Stimulated activated naive CD8-positive, alpha-beta T cell treated with anti-CD3 and anti-CD28 coated beads, Interleukin-15, Interleukin-2, amounts not matched to agents 100 ng/mL and 50 ng/mL, for 24 hours (primary cell): ENCODE measurements around the gene ZNF425.
"Not testable (repeated sequence)": the region's sequence is repeated elsewhere in the genome, so short reads cannot be mapped to it uniquely, and the experiment has no call there.

Experiments used
- H3K27ac Mint-ChIP-seq: one replicate; pipeline ENCODE4 v1.8.0; 2021; ENCODE audit warnings: mild to moderate bottlenecking, mixed read lengths
- H3K27me3 Mint-ChIP-seq: one replicate; pipeline ENCODE4 v1.8.0; 2021; ENCODE audit warnings: mixed read lengths
- H3K36me3 Mint-ChIP-seq: one replicate; pipeline ENCODE4 v1.8.0; 2021; ENCODE audit warnings: low read depth, mixed read lengths
- H3K4me1 Mint-ChIP-seq: one replicate; pipeline ENCODE4 v1.8.0; 2021; ENCODE audit warnings: low read depth, mixed read lengths
- H3K4me3 Mint-ChIP-seq: one replicate; pipeline ENCODE4 v1.8.0; 2021; ENCODE audit warnings: mild to moderate bottlenecking, mixed read lengths
- H3K9me3 Mint-ChIP-seq: one replicate; pipeline ENCODE4 v1.8.0; 2021; ENCODE audit warnings: mixed read lengths

Gene ZNF425

GRCh38 chr7:149102666-149103065 is 23.5 kb downstream of the ZNF425 start:
- no peaks in the 10 kb centered on the region for H3K9me3 Mint-ChIP-seq
- H3K4me1 Mint-ChIP-seq, result no peaks in the 10 kb centered on the region
- no peaks in the 10 kb centered on the region for H3K36me3 Mint-ChIP-seq
- H3K27me3 Mint-ChIP-seq, result no peaks in the 10 kb centered on the region
- H3K4me3 Mint-ChIP-seq, result no peak overlapping the region
- H3K27ac Mint-ChIP-seq, result no peak overlapping the region

GRCh38 chr7:149100821-149101220 is 25.3 kb downstream of the ZNF425 start:
- H3K9me3 Mint-ChIP-seq, result no peaks in the 10 kb centered on the region
- no peak overlapping the region for H3K4me3 Mint-ChIP-seq
- no peaks in the 10 kb centered on the region for H3K4me1 Mint-ChIP-seq
- H3K36me3 Mint-ChIP-seq, result no peaks in the 10 kb centered on the region
- H3K27ac Mint-ChIP-seq, result peak overlapping the region; percentile 10
- no peaks in the 10 kb centered on the region for H3K27me3 Mint-ChIP-seq

- H3K4me3 Mint-ChIP-seq, result no peak overlapping the region
- H3K9me3 Mint-ChIP-seq, result no peaks in the 10 kb centered on the region
- no peaks in the 10 kb centered on the region for H3K4me1 Mint-ChIP-seq
- no peaks in the 10 kb centered on the region for H3K36me3 Mint-ChIP-seq
- H3K27ac Mint-ChIP-seq, result no peak overlapping the region
- no peaks in the 10 kb centered on the region for H3K27me3 Mint-ChIP-seq
Observed at GRCh38 chr7:149099058-149099457, 27.1 kb downstream of the ZNF425 start.

- Mint-ChIP-seq H3K27ac (no peak overlapping the region), H3K27me3 (no peaks in the 10 kb centered on the region), H3K4me3 (no peak overlapping the region), H3K9me3 (no peaks in the 10 kb centered on the region), H3K4me1 (no peaks in the 10 kb centered on the region), H3K36me3 (no peaks in the 10 kb centered on the region)
Observed at GRCh38 chr7:149097088-149097487, 29.0 kb downstream of the ZNF425 start.

- Mint-ChIP-seq H3K27me3 (no peaks in the 10 kb centered on the region), H3K4me1 (peaks cover 19% of the 10 kb centered on the region), H3K27ac (no peak overlapping the region), H3K9me3 (no peaks in the 10 kb centered on the region), H3K4me3 (no peak overlapping the region), H3K36me3 (peaks cover 4% of the 10 kb centered on the region)
Observed at GRCh38 chr7:149093228-149093627, 32.9 kb downstream of the ZNF425 start.

GRCh38 chr7:149092244-149092643 is 33.9 kb downstream of the ZNF425 start:
- Mint-ChIP-seq H3K4me1 (peaks cover 23% of the 10 kb centered on the region), H3K4me3 (peak overlapping the region; percentile 10)
- not testable (repeated sequence) for H3K9me3 Mint-ChIP-seq, H3K27me3 Mint-ChIP-seq, H3K27ac Mint-ChIP-seq, H3K36me3 Mint-ChIP-seq

GRCh38 chr7:149090397-149091195 is 35.5 kb downstream of the ZNF425 start, which contains the start of gene ZNF786:
ZNF786 (minus strand) TSS chr7:149090718; CDS start chr7:149090640, 78 bp downstream.
- H3K27ac Mint-ChIP-seq, result peak within 1 kb of the TSS; percentile 100

GRCh38 chr7:149087376-149087775 is 38.7 kb downstream of the ZNF425 start:
- H3K4me1 Mint-ChIP-seq, result peaks cover 27% of the 10 kb centered on the region
- peaks cover 8% of the 10 kb centered on the region for H3K9me3 Mint-ChIP-seq
- H3K27ac Mint-ChIP-seq, result no peak overlapping the region
- peaks cover 37% of the 10 kb centered on the region for H3K36me3 Mint-ChIP-seq
- H3K4me3 Mint-ChIP-seq, result no peak overlapping the region
- no peaks in the 10 kb centered on the region for H3K27me3 Mint-ChIP-seq

More at GRCh38 chr7:149090397-149091195, 35.5 kb downstream of the ZNF425 start, which contains the start of gene ZNF786:
- H3K4me1 Mint-ChIP-seq, result peaks cover 27% of the 10 kb centered on the region
- H3K9me3 Mint-ChIP-seq, result peaks cover 2% of the 10 kb centered on the region
- peaks cover 21% of the 10 kb centered on the region for H3K36me3 Mint-ChIP-seq
- H3K27me3 Mint-ChIP-seq, result no peaks in the 10 kb centered on the region
- peak within 1 kb of the TSS; percentile 95 for H3K4me3 Mint-ChIP-seq

- Mint-ChIP-seq H3K27me3 (no peaks in the 10 kb centered on the region), H3K9me3 (peaks cover 8% of the 10 kb centered on the region), H3K36me3 (peaks cover 42% of the 10 kb centered on the region), H3K4me1 (peaks cover 28% of the 10 kb centered on the region), H3K4me3 (no peak overlapping the region), H3K27ac (no peak overlapping the region)
Observed at GRCh38 chr7:149085866-149086265, 40.3 kb downstream of the ZNF425 start.

- H3K4me1 Mint-ChIP-seq, result peaks cover 19% of the 10 kb centered on the region
- H3K27me3 Mint-ChIP-seq, result no peaks in the 10 kb centered on the region
- H3K36me3 Mint-ChIP-seq, result peaks cover 47% of the 10 kb centered on the region
- H3K27ac Mint-ChIP-seq, result no peak overlapping the region
- H3K4me3 Mint-ChIP-seq, result no peak overlapping the region
- H3K9me3 Mint-ChIP-seq, result peaks cover 8% of the 10 kb centered on the region
Observed at GRCh38 chr7:149084407-149084806, 41.7 kb downstream of the ZNF425 start.

- no peak overlapping the region for H3K4me3 Mint-ChIP-seq
- H3K9me3 Mint-ChIP-seq, result peaks cover 8% of the 10 kb centered on the region
- peaks cover 50% of the 10 kb centered on the region for H3K36me3 Mint-ChIP-seq
- no peak overlapping the region for H3K27ac Mint-ChIP-seq
- peaks cover 11% of the 10 kb centered on the region for H3K4me1 Mint-ChIP-seq
- H3K27me3 Mint-ChIP-seq, result no peaks in the 10 kb centered on the region
Observed at GRCh38 chr7:149081914-149082313, 44.2 kb downstream of the ZNF425 start.

- Mint-ChIP-seq H3K27me3 (no peaks in the 10 kb centered on the region), H3K4me3 (no peak overlapping the region), H3K9me3 (no peaks in the 10 kb centered on the region), H3K36me3 (peaks cover 42% of the 10 kb centered on the region), H3K4me1 (peaks cover 9% of the 10 kb centered on the region), H3K27ac (no peak overlapping the region)
Observed at GRCh38 chr7:149077594-149077993, 48.5 kb downstream of the ZNF425 start.

- Mint-ChIP-seq H3K4me3 (no peak overlapping the region), H3K36me3 (peaks cover 46% of the 10 kb centered on the region), H3K4me1 (peaks cover 3% of the 10 kb centered on the region), H3K27me3 (no peaks in the 10 kb centered on the region), H3K27ac (no peak overlapping the region), H3K9me3 (no peaks in the 10 kb centered on the region)
Observed at GRCh38 chr7:149075286-149075685, 50.8 kb downstream of the ZNF425 start.

- peaks cover 3% of the 10 kb centered on the region for H3K4me1 Mint-ChIP-seq
- H3K4me3 Mint-ChIP-seq, result no peak overlapping the region
- no peaks in the 10 kb centered on the region for H3K9me3 Mint-ChIP-seq
- no peaks in the 10 kb centered on the region for H3K27me3 Mint-ChIP-seq
- H3K36me3 Mint-ChIP-seq, result peaks cover 45% of the 10 kb centered on the region
- no peak overlapping the region for H3K27ac Mint-ChIP-seq
Observed at GRCh38 chr7:149074116-149074885, 51.8 kb downstream of the ZNF425 start.

GRCh38 chr7:149072438-149072775 is 53.7 kb downstream of the ZNF425 start:
- peak overlapping the region; percentile 45 for H3K27ac Mint-ChIP-seq
- peak overlapping the region; percentile 60 for H3K4me3 Mint-ChIP-seq
- H3K27me3 Mint-ChIP-seq, result no peaks in the 10 kb centered on the region
- peaks cover 3% of the 10 kb centered on the region for H3K4me1 Mint-ChIP-seq
- H3K9me3 Mint-ChIP-seq, result no peaks in the 10 kb centered on the region
- H3K36me3 Mint-ChIP-seq, result peaks cover 46% of the 10 kb centered on the region
